Suprapubic skin (tissue), 4 donors: Measurements from ENCODE around the gene NKD2. TPM values are rescaled to one million over a fixed set of nuclear protein-coding genes. Genes with fewer than 3 reads are reported as not detected.
"Not testable (repeated sequence)": the region's sequence is repeated elsewhere in the genome, so short reads cannot be mapped to it uniquely, and the experiment has no call there.

ENCODE experiments used
- DNase-seq, 2 donors: peaks; one replicate each; pipeline ENCODE4 v3.0.0-alpha.2; 2019; ENCODE audit warnings: low spot score in 2 of 2
- H3K27ac ChIP-seq: fragments of 200-600 bp; sonication (generic); one replicate; pipeline ENCODE4 v1.5.1; 2019
- H3K27me3 ChIP-seq: fragments of 200-600 bp; sonication (generic); one replicate; pipeline ENCODE4 v1.5.1; 2019
- H3K36me3 ChIP-seq: fragments of 200-600 bp; sonication (generic); one replicate; pipeline ENCODE4 v1.5.1; 2019
- H3K4me1 ChIP-seq: fragments of 200-600 bp; sonication (generic); one replicate; pipeline ENCODE4 v1.5.1; 2019
- H3K4me3 ChIP-seq: fragments of 200-600 bp; sonication (generic); one replicate; pipeline ENCODE4 v1.5.1; 2019; ENCODE audit warnings: mild to moderate bottlenecking
- H3K9me3 ChIP-seq: fragments of 200-600 bp; sonication (generic); one replicate; pipeline ENCODE4 v1.5.1; 2019
- CTCF ChIP-seq, 2 donors: fragments of 200-600 bp in 1 of 2; fragments of 450-650 bp in 1 of 2; sonication (generic) in 1 of 2; IDR thresholded peaks; one replicate each; pipeline ENCODE4 v1.5.1; 2016 to 2019; ENCODE audit warnings: antibody characterized with exemption in 2 of 2, mild to moderate bottlenecking in 1 of 2, moderate library complexity in 1 of 2
- EP300 ChIP-seq: sonication (generic); formaldehyde crosslinking; IDR thresholded peaks from one replicate; pipeline ENCODE4 v1.6.1; 2017; ENCODE audit warnings: antibody characterized with exemption
- POLR2A ChIP-seq, 2 donors: fragments of 450-650 bp; IDR thresholded peaks; one replicate each; pipeline ENCODE4 v1.6.1; 2017; ENCODE audit warnings: antibody characterized with exemption in 2 of 2, mild to moderate bottlenecking in 2 of 2, moderate library complexity in 2 of 2
- POLR2AphosphoS5 ChIP-seq, 3 donors: sonication (generic); formaldehyde crosslinking; IDR thresholded peaks; one replicate each; pipeline ENCODE4 v1.6.1; 2017; ENCODE audit warnings: antibody characterized with exemption in 3 of 3
- WGBS: methylation state at CpG from one replicate; pipeline ENCODE4 v1.1.5; 2018; 5-methylcytosine and 5-hydroxymethylcytosine counted together
- total RNA-seq, 4 donors: library from RNA; depleted of rRNA; stranded (reverse); fragments of >200 nt; gene quantifications; one replicate each; pipeline ENCODE4 v1.1.0, GENCODE V29; 2016

Gene NKD2
- total RNA-seq, 4 donors from 2014 or later = 7.9 to 13.0 (median 10.6) TPM

- TF ChIP-seq EP300 (no peak), CTCF (IDR thresholded peaks at IDR 0.05) (no peak), POLR2A (IDR thresholded peaks at IDR 0.05) (no peak), POLR2AphosphoS5 (IDR thresholded peaks at IDR 0.05) (no peak)
- no peak overlapping the region for H3K27ac ChIP-seq
- H3K27me3 ChIP-seq = no peaks in the 10 kb centered on the region
- no peaks in the 10 kb centered on the region for H3K9me3 ChIP-seq
- no peaks in the 10 kb centered on the region for H3K36me3 ChIP-seq
- peaks cover 5% of the 10 kb centered on the region for H3K4me1 ChIP-seq
- no peak overlapping the region for H3K4me3 ChIP-seq
- peak; percentile 48 to 65 for DNase-seq
- WGBS = 88% methylated on average over 6 of the region's 6 CpGs
Measured at GRCh38 chr5:997711-998110, 10.9 kb upstream of the NKD2 start.

- Histone ChIP-seq H3K9me3 (no peaks in the 10 kb centered on the region), H3K27me3 (no peaks in the 10 kb centered on the region), H3K36me3 (no peaks in the 10 kb centered on the region), H3K27ac (peak overlapping the region; percentile 34), H3K4me3 (no peak overlapping the region), H3K4me1 (peaks cover 12% of the 10 kb centered on the region)
- no peak for TF ChIP-seq POLR2A (IDR thresholded peaks at IDR 0.05)
- no peak for TF ChIP-seq EP300
- no peak for TF ChIP-seq CTCF (IDR thresholded peaks at IDR 0.05)
- no peak for TF ChIP-seq POLR2AphosphoS5 (IDR thresholded peaks at IDR 0.05)
- WGBS = 83% methylated on average over 12 of the region's 12 CpGs
- peak; percentile 57 to 68 for DNase-seq
Measured at GRCh38 chr5:998246-999031, 10.2 kb upstream of the NKD2 start.

GRCh38 chr5:999032-999501 lies 9.5 kb upstream of the NKD2 start:
- DNase-seq = peak; percentile 71
- Histone ChIP-seq H3K27me3 (no peaks in the 10 kb centered on the region), H3K27ac (no peak overlapping the region), H3K36me3 (no peaks in the 10 kb centered on the region), H3K9me3 (no peaks in the 10 kb centered on the region), H3K4me3 (no peak overlapping the region), H3K4me1 (peaks cover 18% of the 10 kb centered on the region)
- TF ChIP-seq CTCF (IDR thresholded peaks at IDR 0.05) (no peak), POLR2A (IDR thresholded peaks at IDR 0.05) (no peak), EP300 (no peak), POLR2AphosphoS5 (IDR thresholded peaks at IDR 0.05) (no peak)
- 100% methylated on average over 1 of the region's 6 CpGs for WGBS

- Histone ChIP-seq H3K27me3 (no peaks in the 10 kb centered on the region), H3K27ac (no peak overlapping the region), H3K4me3 (no peak overlapping the region), H3K4me1 (peaks cover 25% of the 10 kb centered on the region), H3K9me3 (no peaks in the 10 kb centered on the region), H3K36me3 (no peaks in the 10 kb centered on the region)
- no peak for TF ChIP-seq CTCF (IDR thresholded peaks at IDR 0.05)
- no peak for TF ChIP-seq EP300
- no peak for TF ChIP-seq POLR2AphosphoS5 (IDR thresholded peaks at IDR 0.05)
- no peak for TF ChIP-seq POLR2A (IDR thresholded peaks at IDR 0.05)
- DNase-seq = peak in 1 of 2 donors; percentile 48
- WGBS = 93% methylated on average over 4 of the region's 5 CpGs
Measured at GRCh38 chr5:999724-1000123, 8.9 kb upstream of the NKD2 start.

- WGBS = 94% methylated on average over 7 of the region's 9 CpGs
- Histone ChIP-seq H3K9me3 (no peaks in the 10 kb centered on the region), H3K4me3 (no peak overlapping the region), H3K27me3 (peaks cover 2% of the 10 kb centered on the region), H3K4me1 (peaks cover 31% of the 10 kb centered on the region), H3K27ac (no peak overlapping the region), H3K36me3 (no peaks in the 10 kb centered on the region)
- TF ChIP-seq POLR2A (IDR thresholded peaks at IDR 0.05) = no peak
- no peak for TF ChIP-seq POLR2AphosphoS5 (IDR thresholded peaks at IDR 0.05)
- no peak for TF ChIP-seq EP300
- TF ChIP-seq CTCF (IDR thresholded peaks at IDR 0.05) = no peak
- DNase-seq = peak in 1 of 2 donors; percentile 58
Measured at GRCh38 chr5:1000329-1000728, 8.3 kb upstream of the NKD2 start.

- H3K36me3 ChIP-seq, H3K27me3 ChIP-seq, H3K9me3 ChIP-seq, H3K4me3 ChIP-seq, H3K27ac ChIP-seq: not testable (repeated sequence)
- WGBS = 94% methylated on average over 7 of the region's 11 CpGs
- H3K4me1 ChIP-seq = peaks cover 36% of the 10 kb centered on the region
- peak in 1 of 2 donors; percentile 54 for DNase-seq
Measured at GRCh38 chr5:1000831-1001230, 7.8 kb upstream of the NKD2 start.
